ENCODE measurements around the gene KIRREL2.

GRCh38 chr19:35816262-35816661 is 40.4 kb upstream of the KIRREL2 start:
- TF ChIP-seq, protein P1, sequence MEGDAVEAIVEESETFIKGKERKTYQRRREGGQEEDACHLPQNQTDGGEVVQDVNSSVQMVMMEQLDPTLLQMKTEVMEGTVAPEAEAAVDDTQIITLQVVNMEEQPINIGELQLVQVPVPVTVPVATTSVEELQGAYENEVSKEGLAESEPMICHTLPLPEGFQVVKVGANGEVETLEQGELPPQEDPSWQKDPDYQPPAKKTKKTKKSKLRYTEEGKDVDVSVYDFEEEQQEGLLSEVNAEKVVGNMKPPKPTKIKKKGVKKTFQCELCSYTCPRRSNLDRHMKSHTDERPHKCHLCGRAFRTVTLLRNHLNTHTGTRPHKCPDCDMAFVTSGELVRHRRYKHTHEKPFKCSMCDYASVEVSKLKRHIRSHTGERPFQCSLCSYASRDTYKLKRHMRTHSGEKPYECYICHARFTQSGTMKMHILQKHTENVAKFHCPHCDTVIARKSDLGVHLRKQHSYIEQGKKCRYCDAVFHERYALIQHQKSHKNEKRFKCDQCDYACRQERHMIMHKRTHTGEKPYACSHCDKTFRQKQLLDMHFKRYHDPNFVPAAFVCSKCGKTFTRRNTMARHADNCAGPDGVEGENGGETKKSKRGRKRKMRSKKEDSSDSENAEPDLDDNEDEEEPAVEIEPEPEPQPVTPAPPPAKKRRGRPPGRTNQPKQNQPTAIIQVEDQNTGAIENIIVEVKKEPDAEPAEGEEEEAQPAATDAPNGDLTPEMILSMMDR (conservative IDR thresholded peaks at IDR 0.05; ENCODE audit: low read depth in 2 of 2) = no peak
- TF ChIP-seq ETS1 (IDR thresholded peaks at IDR 0.05) = peak; percentile 30; the same call in 1 of the 2 replicates
- TF ChIP-seq EZH2 (IDR thresholded peaks at IDR 0.05; ENCODE audit: low read depth, unreplicated experiment) = no peak
- TF ChIP-seq, protein P2, sequence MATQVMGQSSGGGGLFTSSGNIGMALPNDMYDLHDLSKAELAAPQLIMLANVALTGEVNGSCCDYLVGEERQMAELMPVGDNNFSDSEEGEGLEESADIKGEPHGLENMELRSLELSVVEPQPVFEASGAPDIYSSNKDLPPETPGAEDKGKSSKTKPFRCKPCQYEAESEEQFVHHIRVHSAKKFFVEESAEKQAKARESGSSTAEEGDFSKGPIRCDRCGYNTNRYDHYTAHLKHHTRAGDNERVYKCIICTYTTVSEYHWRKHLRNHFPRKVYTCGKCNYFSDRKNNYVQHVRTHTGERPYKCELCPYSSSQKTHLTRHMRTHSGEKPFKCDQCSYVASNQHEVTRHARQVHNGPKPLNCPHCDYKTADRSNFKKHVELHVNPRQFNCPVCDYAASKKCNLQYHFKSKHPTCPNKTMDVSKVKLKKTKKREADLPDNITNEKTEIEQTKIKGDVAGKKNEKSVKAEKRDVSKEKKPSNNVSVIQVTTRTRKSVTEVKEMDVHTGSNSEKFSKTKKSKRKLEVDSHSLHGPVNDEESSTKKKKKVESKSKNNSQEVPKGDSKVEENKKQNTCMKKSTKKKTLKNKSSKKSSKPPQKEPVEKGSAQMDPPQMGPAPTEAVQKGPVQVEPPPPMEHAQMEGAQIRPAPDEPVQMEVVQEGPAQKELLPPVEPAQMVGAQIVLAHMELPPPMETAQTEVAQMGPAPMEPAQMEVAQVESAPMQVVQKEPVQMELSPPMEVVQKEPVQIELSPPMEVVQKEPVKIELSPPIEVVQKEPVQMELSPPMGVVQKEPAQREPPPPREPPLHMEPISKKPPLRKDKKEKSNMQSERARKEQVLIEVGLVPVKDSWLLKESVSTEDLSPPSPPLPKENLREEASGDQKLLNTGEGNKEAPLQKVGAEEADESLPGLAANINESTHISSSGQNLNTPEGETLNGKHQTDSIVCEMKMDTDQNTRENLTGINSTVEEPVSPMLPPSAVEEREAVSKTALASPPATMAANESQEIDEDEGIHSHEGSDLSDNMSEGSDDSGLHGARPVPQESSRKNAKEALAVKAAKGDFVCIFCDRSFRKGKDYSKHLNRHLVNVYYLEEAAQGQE (IDR thresholded peaks at IDR 0.05; ENCODE audit: unreplicated experiment) = no peak
- TF ChIP-seq JUNB (IDR thresholded peaks at IDR 0.05; ENCODE audit: unreplicated experiment) = no peak
- TF ChIP-seq, protein P3, sequence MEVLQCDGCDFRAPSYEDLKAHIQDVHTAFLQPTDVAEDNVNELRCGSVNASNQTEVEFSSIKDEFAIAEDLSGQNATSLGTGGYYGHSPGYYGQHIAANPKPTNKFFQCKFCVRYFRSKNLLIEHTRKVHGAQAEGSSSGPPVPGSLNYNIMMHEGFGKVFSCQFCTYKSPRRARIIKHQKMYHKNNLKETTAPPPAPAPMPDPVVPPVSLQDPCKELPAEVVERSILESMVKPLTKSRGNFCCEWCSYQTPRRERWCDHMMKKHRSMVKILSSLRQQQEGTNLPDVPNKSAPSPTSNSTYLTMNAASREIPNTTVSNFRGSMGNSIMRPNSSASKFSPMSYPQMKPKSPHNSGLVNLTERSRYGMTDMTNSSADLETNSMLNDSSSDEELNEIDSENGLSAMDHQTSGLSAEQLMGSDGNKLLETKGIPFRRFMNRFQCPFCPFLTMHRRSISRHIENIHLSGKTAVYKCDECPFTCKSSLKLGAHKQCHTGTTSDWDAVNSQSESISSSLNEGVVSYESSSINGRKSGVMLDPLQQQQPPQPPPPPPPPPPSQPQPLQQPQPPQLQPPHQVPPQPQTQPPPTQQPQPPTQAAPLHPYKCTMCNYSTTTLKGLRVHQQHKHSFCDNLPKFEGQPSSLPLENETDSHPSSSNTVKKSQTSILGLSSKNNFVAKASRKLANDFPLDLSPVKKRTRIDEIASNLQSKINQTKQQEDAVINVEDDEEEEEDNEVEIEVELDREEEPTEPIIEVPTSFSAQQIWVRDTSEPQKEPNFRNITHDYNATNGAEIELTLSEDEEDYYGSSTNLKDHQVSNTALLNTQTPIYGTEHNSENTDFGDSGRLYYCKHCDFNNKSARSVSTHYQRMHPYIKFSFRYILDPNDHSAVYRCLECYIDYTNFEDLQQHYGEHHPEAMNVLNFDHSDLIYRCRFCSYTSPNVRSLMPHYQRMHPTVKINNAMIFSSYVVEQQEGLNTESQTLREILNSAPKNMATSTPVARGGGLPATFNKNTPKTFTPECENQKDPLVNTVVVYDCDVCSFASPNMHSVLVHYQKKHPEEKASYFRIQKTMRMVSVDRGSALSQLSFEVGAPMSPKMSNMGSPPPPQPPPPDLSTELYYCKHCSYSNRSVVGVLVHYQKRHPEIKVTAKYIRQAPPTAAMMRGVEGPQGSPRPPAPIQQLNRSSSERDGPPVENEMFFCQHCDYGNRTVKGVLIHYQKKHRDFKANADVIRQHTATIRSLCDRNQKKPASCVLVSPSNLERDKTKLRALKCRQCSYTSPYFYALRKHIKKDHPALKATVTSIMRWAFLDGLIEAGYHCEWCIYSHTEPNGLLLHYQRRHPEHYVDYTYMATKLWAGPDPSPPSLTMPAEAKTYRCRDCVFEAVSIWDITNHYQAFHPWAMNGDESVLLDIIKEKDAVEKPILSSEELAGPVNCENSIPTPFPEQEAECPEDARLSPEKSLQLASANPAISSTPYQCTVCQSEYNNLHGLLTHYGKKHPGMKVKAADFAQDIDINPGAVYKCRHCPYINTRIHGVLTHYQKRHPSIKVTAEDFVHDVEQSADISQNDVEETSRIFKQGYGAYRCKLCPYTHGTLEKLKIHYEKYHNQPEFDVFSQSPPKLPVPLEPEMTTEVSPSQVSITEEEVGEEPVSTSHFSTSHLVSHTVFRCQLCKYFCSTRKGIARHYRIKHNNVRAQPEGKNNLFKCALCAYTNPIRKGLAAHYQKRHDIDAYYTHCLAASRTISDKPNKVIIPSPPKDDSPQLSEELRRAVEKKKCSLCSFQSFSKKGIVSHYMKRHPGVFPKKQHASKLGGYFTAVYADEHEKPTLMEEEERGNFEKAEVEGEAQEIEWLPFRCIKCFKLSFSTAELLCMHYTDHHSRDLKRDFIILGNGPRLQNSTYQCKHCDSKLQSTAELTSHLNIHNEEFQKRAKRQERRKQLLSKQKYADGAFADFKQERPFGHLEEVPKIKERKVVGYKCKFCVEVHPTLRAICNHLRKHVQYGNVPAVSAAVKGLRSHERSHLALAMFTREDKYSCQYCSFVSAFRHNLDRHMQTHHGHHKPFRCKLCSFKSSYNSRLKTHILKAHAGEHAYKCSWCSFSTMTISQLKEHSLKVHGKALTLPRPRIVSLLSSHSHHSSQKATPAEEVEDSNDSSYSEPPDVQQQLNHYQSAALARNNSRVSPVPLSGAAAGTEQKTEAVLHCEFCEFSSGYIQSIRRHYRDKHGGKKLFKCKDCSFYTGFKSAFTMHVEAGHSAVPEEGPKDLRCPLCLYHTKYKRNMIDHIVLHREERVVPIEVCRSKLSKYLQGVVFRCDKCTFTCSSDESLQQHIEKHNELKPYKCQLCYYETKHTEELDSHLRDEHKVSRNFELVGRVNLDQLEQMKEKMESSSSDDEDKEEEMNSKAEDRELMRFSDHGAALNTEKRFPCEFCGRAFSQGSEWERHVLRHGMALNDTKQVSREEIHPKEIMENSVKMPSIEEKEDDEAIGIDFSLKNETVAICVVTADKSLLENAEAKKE (CRISPR knock-in tag; IDR thresholded peaks at IDR 0.05) = no peak
- no peak for TF ChIP-seq POLR2AphosphoS5 (IDR thresholded peaks at IDR 0.05; ENCODE audit: low read depth)
- TF ChIP-seq NANOG (IDR thresholded peaks at IDR 0.05; ENCODE audit: borderline replicate concordance) = no peak
- TF ChIP-seq EZH2phosphoT487 (IDR thresholded peaks at IDR 0.05; ENCODE audit: unreplicated experiment) = no peak
- TF ChIP-seq ZNF331 (CRISPR knock-in tag; IDR thresholded peaks at IDR 0.05; ENCODE audit: low read depth) = no peak
- TF ChIP-seq CREB1 (CRISPR knock-in tag; IDR thresholded peaks at IDR 0.05; ENCODE audit: low read depth) = no peak
- no peak for TF ChIP-seq ZNF114 (CRISPR knock-in tag; IDR thresholded peaks at IDR 0.05)
- no peak for TF ChIP-seq STAT1 (IDR thresholded peaks at IDR 0.05; ENCODE audit: unreplicated experiment)
